Tibial nerve (tissue), 4 donors: ENCODE measurements around the gene PDZRN3.

Source experiments
- CTCF ChIP-seq, 5 experiments: fragments of 200-600 bp in 3 of 5; fragments of 450-650 bp in 2 of 5; sonication (generic) in 3 of 5; IDR thresholded peaks; one replicate each; pipeline ENCODE4 v1.5.1; 2016 to 2019; ENCODE audit warnings: antibody characterized with exemption in 5 of 5, mild to moderate bottlenecking in 3 of 5, moderate library complexity in 2 of 5
- EP300 ChIP-seq, 2 donors: sonication (generic); formaldehyde crosslinking; IDR thresholded peaks; one replicate each; pipeline ENCODE4 v1.6.1; 2017; ENCODE audit warnings: antibody characterized with exemption in 2 of 2, mild to moderate bottlenecking in 1 of 2
- POLR2A ChIP-seq, 2 donors: fragments of 450-650 bp; IDR thresholded peaks; one replicate each; pipeline ENCODE4 v1.6.1; 2017; ENCODE audit warnings: antibody characterized with exemption in 2 of 2, mild to moderate bottlenecking in 2 of 2, moderate library complexity in 2 of 2

- TF ChIP-seq CTCF (IDR thresholded peaks at IDR 0.05) (no peak), POLR2A (IDR thresholded peaks at IDR 0.05) (no peak), EP300 (IDR thresholded peaks at IDR 0.05) (no peak)
Measured at GRCh38 chr3:73361591-73361990, 263.1 kb downstream of the PDZRN3 start.
